ENCODE results near the gene AOC2. TPM values are rescaled to one million over a fixed set of nuclear protein-coding genes. Genes with fewer than 3 reads are reported as not detected.

Gene AOC2
- total and polyA plus RNA-seq, 10 of the 15 experiments (the other 5 are each of a cell fraction or from before 2014, with no cell fraction given): 0.08 to 1.9 (median 0.62) TPM

- H3K9ac ChIP-seq (ENCODE audit: control insufficient read depth, insufficient read depth, low read length): no peak overlapping the region
- no peak for DNase-seq (ENCODE audit: low read depth, low spot score)
- no peaks in the 10 kb centered on the region for H4K20me1 ChIP-seq (ENCODE audit: control insufficient read depth, insufficient read depth)
- H3K79me2 ChIP-seq (ENCODE audit: control insufficient read depth, insufficient read depth, low read length): no peaks in the 10 kb centered on the region
- no peak overlapping the region for H3K27ac ChIP-seq (ENCODE audit: control insufficient read depth, insufficient read depth)
- no TSS peak for BruUV-seq (replicated peaks)
- ChIA-PET POLR2A (no interaction called here), RAD21 (ENCODE audit: unreplicated experiment) (no interaction called here), SMC1A (ENCODE audit: uncharacterized antibody, unreplicated experiment) (no interaction called here), CTCF (no interaction called here)
- in situ Hi-C loops (cut with MboI) (no loop called here), intact Hi-C loops (cut with micrococcal nuclease; ENCODE audit: unreplicated experiment) (no loop called here)
- no peak overlapping the region for H3K4me3 ChIP-seq
- H3K4me2 ChIP-seq (ENCODE audit: control insufficient read depth, insufficient read depth): no peak overlapping the region
- H3K36me3 ChIP-seq (ENCODE audit: control insufficient read depth in 2 of 2, insufficient read depth in 2 of 2, low read length in 1 of 2): no peaks in the 10 kb centered on the region
- TF ChIP-seq ZNF24 (IDR thresholded peaks at IDR 0.05) (no peak), YY1 (IDR thresholded peaks at IDR 0.05; ENCODE audit: low read depth, low read length) (no peak), SRF (IDR thresholded peaks at IDR 0.05; ENCODE audit: low read depth in 2 of 2, low read length in 2 of 2) (no peak), HDGF (IDR thresholded peaks at IDR 0.05) (no peak), RAD51 (IDR thresholded peaks at IDR 0.05) (no peak), SMAD5 (IDR thresholded peaks at IDR 0.05; ENCODE audit: low read depth) (no peak)
- H2AFZ ChIP-seq (ENCODE audit: control insufficient read depth, low read depth, low read length): no peak overlapping the region
- no peak for FAIRE-seq
- H3K27me3 ChIP-seq (replicated peaks in 1 of 2; ENCODE audit: control insufficient read depth in 2 of 2, insufficient read depth in 2 of 2, low read length in 1 of 2): peaks cover 2 to 3% of the 10 kb centered on the region in 2 experiments; a peak in 2 of 4 replicates
- no peaks in the 10 kb centered on the region; the same call in 2 of the 3 replicates for H3K9me3 ChIP-seq (replicated peaks; ENCODE audit: control insufficient read depth, insufficient read depth, low read length)
- 29% methylated on average over 4 of the region's 4 CpGs for WGBS (ENCODE audit: insufficient coverage, insufficient replicate concordance, low lambda C conversion rate, missing lambda C conversion rate)
- no peaks in the 10 kb centered on the region for H3K4me1 ChIP-seq (ENCODE audit: control insufficient read depth, insufficient read depth, low read length)
- ATAC-seq: no peak
These were observed 21.8 kb downstream of the AOC2 start for GRCh38 chr17:42866216-42866615.

- CTCF ChIA-PET: no interaction called here
- Histone ChIP-seq H3K9ac (ENCODE audit: control insufficient read depth, insufficient read depth, low read length) (no peak overlapping the region), H3K36me3 (ENCODE audit: control insufficient read depth in 2 of 2, insufficient read depth in 2 of 2, low read length in 1 of 2) (no peaks in the 10 kb centered on the region), H2AFZ (ENCODE audit: control insufficient read depth, low read depth, low read length) (no peak overlapping the region), H3K27me3 (replicated peaks in 1 of 2; ENCODE audit: control insufficient read depth in 2 of 2, insufficient read depth in 2 of 2, low read length in 1 of 2) (peaks cover 2 to 3% of the 10 kb centered on the region in 2 experiments; a peak in 2 of 4 replicates), H3K9me3 (replicated peaks; ENCODE audit: control insufficient read depth, insufficient read depth, low read length) (no peaks in the 10 kb centered on the region; the same call in 2 of the 3 replicates), H3K4me3 (no peak overlapping the region), H4K20me1 (ENCODE audit: control insufficient read depth, insufficient read depth) (no peaks in the 10 kb centered on the region), H3K4me2 (ENCODE audit: control insufficient read depth, insufficient read depth) (no peak overlapping the region), H3K27ac (ENCODE audit: control insufficient read depth, insufficient read depth) (no peak overlapping the region), H3K79me2 (ENCODE audit: control insufficient read depth, insufficient read depth, low read length) (no peaks in the 10 kb centered on the region), H3K4me1 (ENCODE audit: control insufficient read depth, insufficient read depth, low read length) (no peaks in the 10 kb centered on the region)
- POLR2A ChIA-PET: no interaction called here
- in situ Hi-C loops (cut with MboI): no loop called here
- ATAC-seq (no peak), FAIRE-seq (no peak), DNase-seq (ENCODE audit: low read depth, low spot score) (no peak)
- TF ChIP-seq ESRRA (IDR thresholded peaks at IDR 0.05; ENCODE audit: low read length) (no peak), IKZF2 (IDR thresholded peaks at IDR 0.05) (no peak), SP1 (IDR thresholded peaks at IDR 0.05; ENCODE audit: low read depth, low read length) (no peak), SKIL (IDR thresholded peaks at IDR 0.05; ENCODE audit: low read depth, poor library complexity, severe bottlenecking) (no peak)
- SMC1A ChIA-PET (ENCODE audit: uncharacterized antibody, unreplicated experiment): no interaction called here
- intact Hi-C loops (cut with micrococcal nuclease; ENCODE audit: unreplicated experiment): no loop called here
- BruUV-seq (replicated peaks): no TSS peak
- RAD21 ChIA-PET (ENCODE audit: unreplicated experiment): no interaction called here
- 27% methylated on average over 8 of the region's 12 CpGs for WGBS (ENCODE audit: insufficient coverage, insufficient replicate concordance, low lambda C conversion rate, missing lambda C conversion rate)
These were observed 22.5 kb downstream of the AOC2 start for GRCh38 chr17:42866631-42867575.

Data from GM12878 (cell line).